GM18508 (cell line): Measurements from ENCODE around the gene DCC.

ENCODE experiments used
- ATAC-seq: cut with Tn5 transposase; IDR thresholded peaks from one replicate; pipeline ENCODE4 v1.9.1; 2021; ENCODE audit warnings: moderate number of reproducible peaks; ENCODE audit not compliant: insufficient read depth, unreplicated experiment

DCC gene

GRCh38 chr18:52570975-52571374, 231.0 kb downstream of the DCC start:
- no peak for ATAC-seq

GRCh38 chr18:52572036-52573000, 232.3 kb downstream of the DCC start:
- no peak for ATAC-seq

- ATAC-seq: no peak
These were observed 237.8 kb downstream of the DCC start for GRCh38 chr18:52577795-52578194.

GRCh38 chr18:52582061-52582460, 242.1 kb downstream of the DCC start:
- no peak for ATAC-seq

GRCh38 chr18:52582516-52582915, 242.5 kb downstream of the DCC start:
- no peak for ATAC-seq

- no peak for ATAC-seq
These were observed 248.9 kb downstream of the DCC start for GRCh38 chr18:52588931-52589330.

- ATAC-seq: no peak
These were observed 256.9 kb downstream of the DCC start for GRCh38 chr18:52596748-52597435.

GRCh38 chr18:52598921-52599320, 258.9 kb downstream of the DCC start:
- ATAC-seq: no peak

- ATAC-seq: no peak
These were observed 262.8 kb downstream of the DCC start for GRCh38 chr18:52602820-52603219.

- no peak for ATAC-seq
These were observed 265.3 kb downstream of the DCC start for GRCh38 chr18:52605345-52605744.

GRCh38 chr18:52607985-52608384, 268.0 kb downstream of the DCC start:
- ATAC-seq: no peak

- no peak for ATAC-seq
These were observed 270.6 kb downstream of the DCC start for GRCh38 chr18:52610451-52611115.

- ATAC-seq: no peak
These were observed 272.4 kb downstream of the DCC start for GRCh38 chr18:52612406-52612805.

- ATAC-seq: no peak
These were observed 275.3 kb downstream of the DCC start for GRCh38 chr18:52615321-52615720.

GRCh38 chr18:52615943-52616342, 275.9 kb downstream of the DCC start:
- ATAC-seq: peak; percentile 98

GRCh38 chr18:52617931-52618330, 277.9 kb downstream of the DCC start:
- ATAC-seq: no peak

GRCh38 chr18:52620926-52621439, 281.0 kb downstream of the DCC start:
- ATAC-seq: no peak

- ATAC-seq: no peak
These were observed 284.7 kb downstream of the DCC start for GRCh38 chr18:52624702-52625101.

GRCh38 chr18:52636536-52636935, 296.5 kb downstream of the DCC start:
- no peak for ATAC-seq

GRCh38 chr18:52648201-52648600, 308.2 kb downstream of the DCC start:
- no peak for ATAC-seq

GRCh38 chr18:52652391-52652790, 312.4 kb downstream of the DCC start:
- ATAC-seq: no peak
